Omental fat pad (tissue), 4 donors: ENCODE data around the gene CPO. TPM values are rescaled to one million over a fixed set of nuclear protein-coding genes. Genes with fewer than 3 reads are reported as not detected.

Experiments
- ATAC-seq: fragments of 150-250 bp; one replicate; pipeline ENCODE4 v1.9.1; 2016; ENCODE audit warnings: mild to moderate bottlenecking, moderate library complexity; ENCODE audit not compliant: low FRiP score
- DNase-seq: peaks from one replicate; pipeline ENCODE4 v3.0.0-alpha.2; 2019; ENCODE audit warnings: low spot score
- CTCF ChIP-seq, 3 donors: fragments of 450-650 bp; IDR thresholded peaks; one replicate each; pipeline ENCODE4 v1.5.1; 2016 to 2017; ENCODE audit warnings: antibody characterized with exemption in 3 of 3, mild to moderate bottlenecking in 3 of 3, moderate library complexity in 2 of 3
- total RNA-seq, 4 donors: library from RNA; depleted of rRNA; stranded (reverse); fragments of >200 nt; gene quantifications; one replicate each; pipeline ENCODE4 v1.1.0, GENCODE V29; 2016

CPO gene
- total RNA-seq, 4 donors from 2014 or later = 0.48 to 2.0 (median 0.69) TPM; not detected in 1

GRCh38 chr2:206988884-206989283 is 49.6 kb downstream of the CPO start:
- DNase-seq (no peak), ATAC-seq (no peak)
- TF ChIP-seq CTCF (IDR thresholded peaks at IDR 0.05) = no peak

- no peak for ATAC-seq
- no peak for TF ChIP-seq CTCF (IDR thresholded peaks at IDR 0.05)
- DNase-seq = no peak
Observed at GRCh38 chr2:206989311-206989710, 50.0 kb downstream of the CPO start.

GRCh38 chr2:206990360-206990759 is 51.0 kb downstream of the CPO start:
- ATAC-seq (no peak), DNase-seq (no peak)
- no peak for TF ChIP-seq CTCF (IDR thresholded peaks at IDR 0.05)

GRCh38 chr2:206991070-206991469 is 51.8 kb downstream of the CPO start:
- no peak for ATAC-seq
- TF ChIP-seq CTCF (IDR thresholded peaks at IDR 0.05) = no peak
- DNase-seq = no peak

GRCh38 chr2:206993396-206993911 is 54.1 kb downstream of the CPO start:
- TF ChIP-seq CTCF (IDR thresholded peaks at IDR 0.05) = no peak
- DNase-seq = no peak
- no peak for ATAC-seq

GRCh38 chr2:206993964-206994363 is 54.6 kb downstream of the CPO start:
- no peak for DNase-seq

More at GRCh38 chr2:206993964-206994363, 54.6 kb downstream of the CPO start:
- ATAC-seq = no peak
- TF ChIP-seq CTCF (IDR thresholded peaks at IDR 0.05) = no peak
